ENCODE data around the gene PF4V1.

GRCh38 chr4:73822389-73822788 lies 30.7 kb upstream of the PF4V1 start:
- TF ChIP-seq ZNF510 (CRISPR knock-in tag; IDR thresholded peaks at IDR 0.05; ENCODE audit: low read depth) (no peak), JUNB (CRISPR knock-in tag; IDR thresholded peaks at IDR 0.05; ENCODE audit: borderline replicate concordance) (no peak), ZSCAN22 (CRISPR knock-in tag; IDR thresholded peaks at IDR 0.05) (no peak), ZBED4 (CRISPR knock-in tag; IDR thresholded peaks at IDR 0.05; ENCODE audit: borderline replicate concordance) (no peak), CEBPG (CRISPR knock-in tag; IDR thresholded peaks at IDR 0.05) (no peak), PRDM10 (CRISPR knock-in tag; IDR thresholded peaks at IDR 0.05; ENCODE audit: low read depth) (no peak), ZNF530 (CRISPR knock-in tag; IDR thresholded peaks at IDR 0.05; ENCODE audit: low read depth) (no peak), CTCF (CRISPR knock-in tag; IDR thresholded peaks at IDR 0.05) (no peak), TAF1 (CRISPR knock-in tag; IDR thresholded peaks at IDR 0.05) (no peak), CEBPB (IDR thresholded peaks at IDR 0.05; ENCODE audit: borderline replicate concordance, low read depth, low read length) (no peak), SIN3A (IDR thresholded peaks at IDR 0.05; ENCODE audit: borderline replicate concordance, low read depth, low read length) (no peak), TFE3 (CRISPR knock-in tag; IDR thresholded peaks at IDR 0.05) (no peak), SP4 (CRISPR knock-in tag; IDR thresholded peaks at IDR 0.05) (no peak), DR1 (CRISPR knock-in tag; IDR thresholded peaks at IDR 0.05) (no peak)
